ENCODE data around the gene RIPOR3. TPM values are rescaled to one million over a fixed set of nuclear protein-coding genes. Genes with fewer than 3 reads are reported as not detected.

RIPOR3 gene
- total and polyA plus RNA-seq, 9 of the 15 experiments (the other 6 are each of a cell fraction or from before 2014, with no cell fraction given), result 3.3 to 62.7 (median 21.4) TPM

DNA sequence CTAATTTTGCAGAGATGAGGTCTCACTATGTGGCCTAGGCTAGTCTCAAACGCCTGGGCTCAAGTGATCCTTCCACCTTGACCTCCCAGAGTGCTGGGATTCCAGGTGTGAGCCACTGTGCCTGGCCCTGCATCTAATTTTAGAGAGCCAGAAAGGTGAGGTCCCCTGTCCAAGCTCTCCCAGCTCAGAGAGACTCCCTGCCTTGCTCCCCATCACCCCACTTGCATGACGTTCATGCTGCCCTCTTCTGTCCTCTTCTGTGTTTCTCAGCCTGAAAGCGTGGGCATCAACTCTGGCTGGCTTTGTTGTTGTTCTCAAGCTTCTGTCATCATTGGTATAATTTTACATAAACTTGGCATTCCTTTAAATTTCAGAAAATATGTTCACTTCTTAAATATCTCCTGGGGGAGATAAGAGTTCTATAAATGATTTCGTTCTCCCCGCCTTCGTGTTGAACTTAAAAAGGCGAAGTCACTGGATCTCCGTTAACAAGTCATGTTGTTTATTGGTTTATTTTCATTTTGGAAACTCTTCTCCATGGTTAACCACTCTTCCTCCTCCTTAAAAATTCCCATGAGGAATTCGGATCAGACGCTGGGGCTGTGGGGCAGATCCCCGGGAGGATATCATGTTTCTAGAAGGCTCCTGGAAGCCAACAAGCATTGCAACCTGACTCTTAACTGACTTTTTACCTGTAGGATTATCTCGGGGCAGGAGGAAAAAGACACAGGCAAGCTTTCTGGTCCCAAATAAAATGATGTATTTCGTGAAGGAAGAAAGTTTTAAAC, 26.8 kb upstream of the RIPOR3 start (continued):
- TF ChIP-seq, protein P1, sequence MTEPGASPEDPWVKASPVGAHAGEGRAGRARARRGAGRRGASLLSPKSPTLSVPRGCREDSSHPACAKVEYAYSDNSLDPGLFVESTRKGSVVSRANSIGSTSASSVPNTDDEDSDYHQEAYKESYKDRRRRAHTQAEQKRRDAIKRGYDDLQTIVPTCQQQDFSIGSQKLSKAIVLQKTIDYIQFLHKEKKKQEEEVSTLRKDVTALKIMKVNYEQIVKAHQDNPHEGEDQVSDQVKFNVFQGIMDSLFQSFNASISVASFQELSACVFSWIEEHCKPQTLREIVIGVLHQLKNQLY (CRISPR knock-in tag; conservative IDR thresholded peaks at IDR 0.05), result no peak
- TF ChIP-seq, protein P2, sequence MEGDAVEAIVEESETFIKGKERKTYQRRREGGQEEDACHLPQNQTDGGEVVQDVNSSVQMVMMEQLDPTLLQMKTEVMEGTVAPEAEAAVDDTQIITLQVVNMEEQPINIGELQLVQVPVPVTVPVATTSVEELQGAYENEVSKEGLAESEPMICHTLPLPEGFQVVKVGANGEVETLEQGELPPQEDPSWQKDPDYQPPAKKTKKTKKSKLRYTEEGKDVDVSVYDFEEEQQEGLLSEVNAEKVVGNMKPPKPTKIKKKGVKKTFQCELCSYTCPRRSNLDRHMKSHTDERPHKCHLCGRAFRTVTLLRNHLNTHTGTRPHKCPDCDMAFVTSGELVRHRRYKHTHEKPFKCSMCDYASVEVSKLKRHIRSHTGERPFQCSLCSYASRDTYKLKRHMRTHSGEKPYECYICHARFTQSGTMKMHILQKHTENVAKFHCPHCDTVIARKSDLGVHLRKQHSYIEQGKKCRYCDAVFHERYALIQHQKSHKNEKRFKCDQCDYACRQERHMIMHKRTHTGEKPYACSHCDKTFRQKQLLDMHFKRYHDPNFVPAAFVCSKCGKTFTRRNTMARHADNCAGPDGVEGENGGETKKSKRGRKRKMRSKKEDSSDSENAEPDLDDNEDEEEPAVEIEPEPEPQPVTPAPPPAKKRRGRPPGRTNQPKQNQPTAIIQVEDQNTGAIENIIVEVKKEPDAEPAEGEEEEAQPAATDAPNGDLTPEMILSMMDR (IDR thresholded peaks at IDR 0.05 in 2 of 3, conservative IDR thresholded peaks at IDR 0.05 in 1 of 3; ENCODE audit: insufficient read depth in 2 of 3, low read depth in 1 of 3, low read length in 3 of 3), result peak in 2 of 3 experiments; percentile 18 to 28; a peak in 3 of 6 replicates
- no peak for TF ChIP-seq ZNF830 (CRISPR knock-in tag; IDR thresholded peaks at IDR 0.05)

DNA sequence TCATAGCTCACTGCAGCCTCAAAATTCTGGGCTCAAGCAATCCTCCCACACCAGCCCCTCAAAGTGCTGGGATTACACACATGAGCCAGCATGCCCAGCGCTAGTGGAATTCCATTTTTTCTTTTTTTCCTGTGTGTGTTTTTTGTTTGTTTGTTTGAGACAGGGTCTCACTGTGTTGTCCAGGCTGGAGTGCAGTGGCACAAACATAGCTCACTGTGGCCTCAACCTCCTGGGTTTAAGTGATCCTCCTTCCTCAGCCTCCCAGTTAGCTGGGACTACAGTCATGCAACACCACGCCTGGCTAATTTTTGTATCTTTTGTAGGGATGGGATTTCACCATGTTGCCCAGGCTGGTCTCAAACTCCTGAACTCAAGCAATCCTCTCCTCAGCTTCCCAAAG, 26.0 kb upstream of the RIPOR3 start:
- CTCF ChIA-PET (ENCODE audit: low intra/inter-chr PET ratio), result no interaction called here
- no peak overlapping the region for H3K4me3 ChIP-seq
- 32% methylated on average over 2 of the region's 2 CpGs for WGBS (ENCODE audit: insufficient coverage, low coverage, missing lambda C conversion rate)
- TF ChIP-seq ZBED1 (IDR thresholded peaks at IDR 0.05) (no peak), ZNF23 (CRISPR knock-in tag; IDR thresholded peaks at IDR 0.05) (no peak), IFI16 (CRISPR knock-in tag; IDR thresholded peaks at IDR 0.05) (no peak), NR2C2 (CRISPR knock-in tag; IDR thresholded peaks at IDR 0.05) (no peak), NR2C2 (tag; IDR thresholded peaks at IDR 0.05) (no peak), ZNF121 (CRISPR knock-in tag; conservative IDR thresholded peaks at IDR 0.05) (peak; percentile 23; the same call in 1 of the 2 replicates), CBX3 (IDR thresholded peaks at IDR 0.05; ENCODE audit: borderline replicate concordance in 1 of 2, low read length in 2 of 2) (no peak), FOXA1 (IDR thresholded peaks at IDR 0.05; ENCODE audit: borderline replicate concordance) (no peak), TAL1 (IDR thresholded peaks at IDR 0.05) (no peak), ZBTB7A (IDR thresholded peaks at IDR 0.05; ENCODE audit: borderline replicate concordance, control insufficient read depth, low read depth, low read length) (no peak), SLC30A9 (CRISPR knock-in tag; IDR thresholded peaks at IDR 0.05) (no peak), ZNF780A (CRISPR knock-in tag; IDR thresholded peaks at IDR 0.05) (no peak)
- TF ChIP-seq, protein P3, sequence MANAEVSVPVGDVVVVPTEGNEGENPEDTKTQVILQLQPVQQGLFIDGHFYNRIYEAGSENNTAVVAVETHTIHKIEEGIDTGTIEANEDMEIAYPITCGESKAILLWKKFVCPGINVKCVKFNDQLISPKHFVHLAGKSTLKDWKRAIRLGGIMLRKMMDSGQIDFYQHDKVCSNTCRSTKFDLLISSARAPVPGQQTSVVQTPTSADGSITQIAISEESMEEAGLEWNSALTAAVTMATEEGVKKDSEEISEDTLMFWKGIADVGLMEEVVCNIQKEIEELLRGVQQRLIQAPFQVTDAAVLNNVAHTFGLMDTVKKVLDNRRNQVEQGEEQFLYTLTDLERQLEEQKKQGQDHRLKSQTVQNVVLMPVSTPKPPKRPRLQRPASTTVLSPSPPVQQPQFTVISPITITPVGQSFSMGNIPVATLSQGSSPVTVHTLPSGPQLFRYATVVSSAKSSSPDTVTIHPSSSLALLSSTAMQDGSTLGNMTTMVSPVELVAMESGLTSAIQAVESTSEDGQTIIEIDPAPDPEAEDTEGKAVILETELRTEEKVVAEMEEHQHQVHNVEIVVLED (CRISPR knock-in tag; IDR thresholded peaks at IDR 0.05), result no peak

More for the DNA sequence above, 26.0 kb upstream of the RIPOR3 start:
- Histone ChIP-seq H3K9ac (ENCODE audit: insufficient read depth in 1 of 2, low read depth in 2 of 2, low read length in 2 of 2) (no peak overlapping the region), H3K79me2 (ENCODE audit: control insufficient read depth, insufficient read depth, low read length) (no peaks in the 10 kb centered on the region), H3K9me3 (replicated peaks; ENCODE audit: control insufficient read depth, insufficient read depth, low read depth, low read length) (no peaks in the 10 kb centered on the region), H3K27me3 (ENCODE audit: control insufficient read depth in 2 of 2, insufficient read depth in 2 of 2, low read length in 2 of 2) (no peaks in the 10 kb centered on the region), H3K27ac (ENCODE audit: extremely low read depth, low read depth, low read length) (no peak overlapping the region), H4K20me1 (replicated peaks; ENCODE audit: control insufficient read depth, insufficient read depth, low read length) (no peaks in the 10 kb centered on the region), H2AFZ (ENCODE audit: low read depth, low read length) (no peak overlapping the region), H3K36me3 (ENCODE audit: control insufficient read depth, insufficient read depth, low read length) (no peaks in the 10 kb centered on the region), H3K9me1 (ENCODE audit: control insufficient read depth, insufficient read depth, low read length) (no peaks in the 10 kb centered on the region), H3K4me2 (ENCODE audit: insufficient read depth, low read length) (no peak overlapping the region), H3K4me1 (replicated peaks in 1 of 2; ENCODE audit: control insufficient read depth in 2 of 2, insufficient read depth in 2 of 2, low read length in 2 of 2) (peaks cover 11 to 15% of the 10 kb centered on the region in 2 experiments; a peak in 4 of 5 replicates)
- in situ Hi-C loops (cut with MboI) (no loop called here), intact Hi-C loops (cut with micrococcal nuclease) (no loop called here)
- FAIRE-seq (no peak), ATAC-seq (no peak), DNase-seq (ENCODE audit: extremely low read depth in 1 of 4, low spot score in 3 of 4) (no peak)
- POLR2A ChIA-PET, result interaction anchor here (1.0 to 4.3 kb wide), 2 partner anchors 12 to 118 kb away, joined by 4 to 21 read pairs; partner anchors contain the start of gene PARD6B
- BruUV-seq (replicated peaks), result no TSS peak

Measured in K562 (cell line).